ENCODE results near the gene PYHIN1. TPM values are rescaled to one million over a fixed set of nuclear protein-coding genes. Genes with fewer than 3 reads are reported as not detected.

The PYHIN1 gene
- total and polyA plus RNA-seq, 2 of the 4 experiments (the other 2 are of a cell fraction) = not detected

DNA sequence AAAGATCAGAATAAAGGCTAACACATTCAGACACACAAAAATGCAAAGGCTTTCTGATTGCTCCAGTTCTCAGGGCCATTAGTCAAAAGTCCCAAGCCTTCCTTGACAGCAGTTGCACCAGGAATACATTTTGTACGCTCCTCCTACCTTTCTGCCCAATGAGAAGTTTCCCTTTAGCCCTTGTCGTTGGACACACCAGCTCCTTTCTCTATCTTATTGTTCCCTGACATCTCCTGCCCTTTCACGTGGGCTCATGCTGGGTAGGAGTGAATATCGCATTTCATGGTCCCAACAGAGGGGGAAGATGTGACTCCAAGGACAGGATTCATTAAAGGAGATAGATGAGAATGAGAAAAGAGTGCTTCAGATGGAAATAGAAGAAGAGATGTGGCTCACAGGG is 44.9 kb downstream of the PYHIN1 start:
- in situ Hi-C loops (cut with MboI; ENCODE audit: low sequenced_read_pairs) = no loop called here
- Histone ChIP-seq H3K4me1 (ENCODE audit: control insufficient read depth, insufficient read depth, low read length) (no peaks in the 10 kb centered on the region), H3K79me1 (ENCODE audit: low read depth in 1 of 2, low read length in 2 of 2) (no peaks in the 10 kb centered on the region), H3K4me2 (ENCODE audit: low read depth, low read length) (no peak overlapping the region), H3K9me1 (ENCODE audit: insufficient read depth, low read length) (no peaks in the 10 kb centered on the region), H4K8ac (ENCODE audit: low read depth in 2 of 2, low read length in 2 of 2) (no peak overlapping the region), H3K36me3 (ENCODE audit: control insufficient read depth, insufficient read depth, low read length) (no peaks in the 10 kb centered on the region), H2BK120ac (ENCODE audit: low read depth, low read length) (no peak overlapping the region), H4K5ac (ENCODE audit: low read depth, low read length) (no peak overlapping the region), H3K27me3 (ENCODE audit: control insufficient read depth, insufficient read depth, low read length) (no peaks in the 10 kb centered on the region), H3K23ac (ENCODE audit: low read depth, low read length) (no peak overlapping the region), H2AFZ (replicated peaks; ENCODE audit: low read length, poor library complexity) (no peak overlapping the region), H4K20me1 (ENCODE audit: insufficient read depth, low read length) (no peaks in the 10 kb centered on the region), H3K56ac (ENCODE audit: extremely low read depth, insufficient read depth, low read length) (no peak overlapping the region), H4K91ac (ENCODE audit: insufficient read depth, low read depth, low read length) (no peak overlapping the region), H3K4me3 (ENCODE audit: insufficient read depth, low read depth, low read length) (no peak overlapping the region), H2BK15ac (ENCODE audit: low read depth, low read length) (no peak overlapping the region), H2BK5ac (ENCODE audit: low read depth, low read length, poor library complexity, severe bottlenecking) (no peak overlapping the region), H2AK9ac (replicated peaks; ENCODE audit: low read depth, low read length, poor library complexity) (no peak overlapping the region), H3K14ac (replicated peaks; ENCODE audit: low read depth, low read length) (no peak overlapping the region), H3K9ac (ENCODE audit: low read depth, low read length) (no peak overlapping the region), H2BK20ac (ENCODE audit: low read depth, low read length) (no peak overlapping the region), H3K4ac (ENCODE audit: low read depth, low read length) (no peak overlapping the region), H3K18ac (ENCODE audit: low read depth, low read length) (no peak overlapping the region), H3K27ac (ENCODE audit: insufficient read depth, low read length) (no peak overlapping the region), H3K9me3 (ENCODE audit: control insufficient read depth, insufficient read depth, low read length) (no peaks in the 10 kb centered on the region), H2AK5ac (ENCODE audit: low read depth, low read length) (no peak overlapping the region)
- dilution Hi-C loops (cut with HindIII; ENCODE audit: low sequenced_read_pairs, unreplicated experiment) = no loop called here
- no peak for DNase-seq
- POLR2A ChIA-PET (ENCODE audit: unreplicated experiment) = no interaction called here
- ATAC-seq (ENCODE audit: low read depth) = no peak
- CTCF ChIA-PET = interaction anchor here (1.3 kb wide), 1 partner anchor 13 kb away, joined by 3 read pairs; no protein-coding TSS in a partner anchor
- BruUV-seq (replicated peaks) = no TSS peak
- TF ChIP-seq SMC3 (IDR thresholded peaks at IDR 0.05; ENCODE audit: low read depth, low read length) (no peak), NFE2L2 (IDR thresholded peaks at IDR 0.05; ENCODE audit: low read depth, low read length) (no peak), CHD1 (IDR thresholded peaks at IDR 0.05; ENCODE audit: low read depth, low read length) (no peak), RCOR1 (IDR thresholded peaks at IDR 0.05; ENCODE audit: insufficient replicate concordance, low read length) (no peak), MXI1 (IDR thresholded peaks at IDR 0.05; ENCODE audit: borderline replicate concordance, low read depth, low read length) (no peak), RFX5 (IDR thresholded peaks at IDR 0.05; ENCODE audit: low read depth, low read length) (no peak), BHLHE40 (IDR thresholded peaks at IDR 0.05; ENCODE audit: low read depth, low read length) (no peak), CEBPB (IDR thresholded peaks at IDR 0.05; ENCODE audit: low read depth, low read length) (no peak), MAFK (IDR thresholded peaks at IDR 0.05; ENCODE audit: low read depth, low read length) (no peak), FOS (IDR thresholded peaks at IDR 0.05; ENCODE audit: low read depth, low read length) (no peak), MAZ (IDR thresholded peaks at IDR 0.05; ENCODE audit: borderline replicate concordance, low read depth, low read length) (no peak), RAD21 (IDR thresholded peaks at IDR 0.05; ENCODE audit: low read length) (no peak), POLR2A (IDR thresholded peaks at IDR 0.05; ENCODE audit: low read depth, low read length) (no peak)
- TF ChIP-seq, protein P1, sequence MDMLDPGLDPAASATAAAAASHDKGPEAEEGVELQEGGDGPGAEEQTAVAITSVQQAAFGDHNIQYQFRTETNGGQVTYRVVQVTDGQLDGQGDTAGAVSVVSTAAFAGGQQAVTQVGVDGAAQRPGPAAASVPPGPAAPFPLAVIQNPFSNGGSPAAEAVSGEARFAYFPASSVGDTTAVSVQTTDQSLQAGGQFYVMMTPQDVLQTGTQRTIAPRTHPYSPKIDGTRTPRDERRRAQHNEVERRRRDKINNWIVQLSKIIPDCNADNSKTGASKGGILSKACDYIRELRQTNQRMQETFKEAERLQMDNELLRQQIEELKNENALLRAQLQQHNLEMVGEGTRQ (IDR thresholded peaks at IDR 0.05; ENCODE audit: low read depth, low read length) = no peak
- TF ChIP-seq, protein P2, sequence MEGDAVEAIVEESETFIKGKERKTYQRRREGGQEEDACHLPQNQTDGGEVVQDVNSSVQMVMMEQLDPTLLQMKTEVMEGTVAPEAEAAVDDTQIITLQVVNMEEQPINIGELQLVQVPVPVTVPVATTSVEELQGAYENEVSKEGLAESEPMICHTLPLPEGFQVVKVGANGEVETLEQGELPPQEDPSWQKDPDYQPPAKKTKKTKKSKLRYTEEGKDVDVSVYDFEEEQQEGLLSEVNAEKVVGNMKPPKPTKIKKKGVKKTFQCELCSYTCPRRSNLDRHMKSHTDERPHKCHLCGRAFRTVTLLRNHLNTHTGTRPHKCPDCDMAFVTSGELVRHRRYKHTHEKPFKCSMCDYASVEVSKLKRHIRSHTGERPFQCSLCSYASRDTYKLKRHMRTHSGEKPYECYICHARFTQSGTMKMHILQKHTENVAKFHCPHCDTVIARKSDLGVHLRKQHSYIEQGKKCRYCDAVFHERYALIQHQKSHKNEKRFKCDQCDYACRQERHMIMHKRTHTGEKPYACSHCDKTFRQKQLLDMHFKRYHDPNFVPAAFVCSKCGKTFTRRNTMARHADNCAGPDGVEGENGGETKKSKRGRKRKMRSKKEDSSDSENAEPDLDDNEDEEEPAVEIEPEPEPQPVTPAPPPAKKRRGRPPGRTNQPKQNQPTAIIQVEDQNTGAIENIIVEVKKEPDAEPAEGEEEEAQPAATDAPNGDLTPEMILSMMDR (conservative IDR thresholded peaks at IDR 0.05; ENCODE audit: low read depth, low read length) = no peak
- TF ChIP-seq, protein P3, sequence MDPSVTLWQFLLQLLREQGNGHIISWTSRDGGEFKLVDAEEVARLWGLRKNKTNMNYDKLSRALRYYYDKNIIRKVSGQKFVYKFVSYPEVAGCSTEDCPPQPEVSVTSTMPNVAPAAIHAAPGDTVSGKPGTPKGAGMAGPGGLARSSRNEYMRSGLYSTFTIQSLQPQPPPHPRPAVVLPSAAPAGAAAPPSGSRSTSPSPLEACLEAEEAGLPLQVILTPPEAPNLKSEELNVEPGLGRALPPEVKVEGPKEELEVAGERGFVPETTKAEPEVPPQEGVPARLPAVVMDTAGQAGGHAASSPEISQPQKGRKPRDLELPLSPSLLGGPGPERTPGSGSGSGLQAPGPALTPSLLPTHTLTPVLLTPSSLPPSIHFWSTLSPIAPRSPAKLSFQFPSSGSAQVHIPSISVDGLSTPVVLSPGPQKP (IDR thresholded peaks at IDR 0.05; ENCODE audit: borderline replicate concordance, low read depth, low read length) = no peak
- no CpG with 5 or more reads among the region's 4 CpGs for WGBS, 2 experiments (ENCODE audit: extremely low coverage in 2 of 2, insufficient read length in 1 of 2)
- intact Hi-C loops (cut with micrococcal nuclease) = no loop called here
